SK-N-SH (cell line): ENCODE results near the gene HSF5. TPM values are rescaled to one million over a fixed set of nuclear protein-coding genes. Genes with fewer than 3 reads are reported as not detected.

Source experiments
- CTCF ChIA-PET: fragments of 300-600, 350-600 bp; formaldehyde crosslinking; extraction: SDS; loops from one replicate; lab custom pipeline; 2021; lab: Yijun Ruan, JAX
- POLR2A ChIA-PET: fragments of 350-600 bp; sonication (Branson Sonifier 250); formaldehyde crosslinking; extraction: SDS; loops from one replicate; lab custom pipeline; 2020; ENCODE audit warnings: antibody characterized with exemption, inconsistent platforms; lab: Yijun Ruan, JAX
- DNase-seq: peaks from one replicate; pipeline ENCODE4 v3.0.0; 2012
- H2AFZ ChIP-seq: fragments of 200-600 bp; sonication (generic); 2 replicates; pipeline ENCODE4 v1.8.1; 2016; ENCODE audit warnings: antibody characterized with exemption, mild to moderate bottlenecking, low read depth
- H3F3A ChIP-seq: fragments of 200-600 bp; sonication (generic); replicated peaks from 2 replicates; pipeline ENCODE3; 2016; ENCODE audit warnings: antibody characterized with exemption, mild to moderate bottlenecking; ENCODE audit not compliant: insufficient read depth
- H3K27ac ChIP-seq, 2 experiments: fragments of 200-500 bp in 1 of 2; fragments of 200-600 bp in 1 of 2; sonication (Bioruptor generic) in 1 of 2; sonication (generic), shearing (Covaris generic) in 1 of 2; 2 replicates each; pipeline versions ENCODE4 v1.5.1 to v1.6.1; 2014 to 2016; ENCODE audit warnings: low read depth in 2 of 2, inconsistent platforms in 1 of 2, low read length in 1 of 2, mild to moderate bottlenecking in 1 of 2, mixed read lengths in 1 of 2
- H3K27me3 ChIP-seq: fragments of 200-600 bp; sonication (generic), shearing (Covaris generic); 2 replicates; pipeline ENCODE4 v1.6.1; 2016; ENCODE audit warnings: mixed run types; ENCODE audit not compliant: insufficient read depth
- H3K36me3 ChIP-seq, 2 experiments: fragments of 200-500 bp in 1 of 2; fragments of 200-600 bp in 1 of 2; sonication (Bioruptor generic) in 1 of 2; sonication (generic) in 1 of 2; replicated peaks in 1 of 2; 2 replicates each; pipeline versions ENCODE3 to v1.5.1; 2014 to 2016; ENCODE audit warnings: low read length in 1 of 2, mild to moderate bottlenecking in 1 of 2; ENCODE audit not compliant: insufficient read depth in 2 of 2, control insufficient read depth in 1 of 2
- H3K4me1 ChIP-seq, 2 experiments: fragments of 200-500 bp in 1 of 2; fragments of 200-600 bp in 1 of 2; sonication (Bioruptor generic) in 1 of 2; sonication (generic), shearing (Covaris generic) in 1 of 2; 2 replicates each; pipeline versions ENCODE4 v1.5.1 to v1.6.1; 2014 to 2016; ENCODE audit warnings: low read depth in 1 of 2, low read length in 1 of 2, mixed run types in 1 of 2; ENCODE audit not compliant: insufficient read depth in 2 of 2, control insufficient read depth in 1 of 2
- H3K4me2 ChIP-seq: fragments of 200-600 bp; sonication (generic), shearing (Covaris generic); 2 replicates; pipeline ENCODE4 v1.6.1; 2017; ENCODE audit warnings: mixed run types
- H3K4me3 ChIP-seq, 2 experiments: fragments of 200-500 bp in 1 of 2; fragments of 200-600 bp in 1 of 2; sonication (Bioruptor generic) in 1 of 2; sonication (generic), shearing (Covaris generic) in 1 of 2; 2 replicates each; pipeline versions ENCODE4 v1.5.1 to v1.8.1; 2014 to 2016; ENCODE audit warnings: low read depth in 2 of 2, inconsistent platforms in 1 of 2, low read length in 1 of 2, mild to moderate bottlenecking in 1 of 2, mixed read lengths in 1 of 2, moderate library complexity in 1 of 2
- H3K79me2 ChIP-seq: fragments of 200-600 bp; sonication (generic); 2 replicates; pipeline ENCODE4 v1.8.1; 2017; ENCODE audit warnings: mild to moderate bottlenecking; ENCODE audit not compliant: insufficient read depth
- H3K9ac ChIP-seq: fragments of 200-600 bp; sonication (generic); 2 replicates; pipeline ENCODE4 v1.6.1; 2017; ENCODE audit warnings: mixed run types
- H3K9me2 ChIP-seq: fragments of 200-600 bp; sonication (generic); 2 replicates; pipeline ENCODE4 v1.6.1; 2017; ENCODE audit warnings: mixed run types
- H3K9me3 ChIP-seq: fragments of 200-600 bp; sonication (generic); 2 replicates; pipeline ENCODE4 v1.6.1; 2017; ENCODE audit warnings: mixed run types, mild to moderate bottlenecking, moderate library complexity
- H4K20me1 ChIP-seq: fragments of 200-600 bp; sonication (generic); 2 replicates; pipeline ENCODE4 v1.6.1; 2017; ENCODE audit warnings: mild to moderate bottlenecking, mixed run types; ENCODE audit not compliant: insufficient read depth
- CHD2 ChIP-seq: fragments of 150-350 bp; IDR thresholded peaks from 2 replicates; pipeline ENCODE4 v1.6.1; 2018; ENCODE audit warnings: low read length; ENCODE audit not compliant: partially characterized antibody
- CTCF ChIP-seq: fragments of 200-600 bp; sonication (generic); IDR thresholded peaks from 2 replicates; pipeline ENCODE4 v1.6.1; 2017; ENCODE audit warnings: antibody characterized with exemption, mild to moderate bottlenecking, moderate library complexity
- ELF1 ChIP-seq: IDR thresholded peaks from 2 replicates; pipeline ENCODE4 v1.4.0; 2012
- EP300 ChIP-seq, 2 experiments: IDR thresholded peaks; 2 replicates each; pipeline versions ENCODE4 v1.4.0 to v1.6.1; 2012; ENCODE audit warnings: borderline replicate concordance in 1 of 2, low read depth in 1 of 2, low read length in 1 of 2
- EZH2phosphoT487 ChIP-seq: fragments of 200-600 bp; sonication (generic); IDR thresholded peaks from 2 replicates; pipeline ENCODE4 v1.6.1; 2017; ENCODE audit warnings: low read depth, mixed run types, mild to moderate bottlenecking, antibody characterized with exemption, moderate library complexity, borderline replicate concordance
- FOXM1 ChIP-seq: IDR thresholded peaks from 2 replicates; pipeline ENCODE4 v1.4.0; 2012; ENCODE audit warnings: low read depth, mild to moderate bottlenecking
- JUND ChIP-seq: IDR thresholded peaks from 2 replicates; pipeline ENCODE4 v1.4.0; 2012
- MEF2A ChIP-seq: IDR thresholded peaks from 2 replicates; pipeline ENCODE4 v1.4.0; 2012; ENCODE audit warnings: low read depth, borderline replicate concordance
- NFIC ChIP-seq: IDR thresholded peaks from 2 replicates; pipeline ENCODE4 v1.4.0; 2012; ENCODE audit warnings: borderline replicate concordance
- PBX3 ChIP-seq: IDR thresholded peaks from 2 replicates; pipeline ENCODE4; 2012
- RAD21 ChIP-seq: IDR thresholded peaks from 2 replicates; pipeline ENCODE4 v1.6.1; 2012; ENCODE audit warnings: mild to moderate bottlenecking, low read length
- REST ChIP-seq: IDR thresholded peaks from 2 replicates; pipeline ENCODE4 v1.6.1; 2012; ENCODE audit warnings: mild to moderate bottlenecking, low read depth, low read length, moderate library complexity
- RXRA ChIP-seq: IDR thresholded peaks from 2 replicates; pipeline ENCODE4 v1.4.0; 2012; ENCODE audit warnings: low read depth, mild to moderate bottlenecking, borderline replicate concordance
- SMC3 ChIP-seq: IDR thresholded peaks from 2 replicates; pipeline ENCODE4 v1.6.1; 2012; ENCODE audit warnings: low read depth, low read length, improper control_type of control experiment
- TEAD4 ChIP-seq: IDR thresholded peaks from 2 replicates; pipeline ENCODE4 v1.4.0; 2012; ENCODE audit warnings: mild to moderate bottlenecking, borderline replicate concordance; ENCODE audit not compliant: insufficient read depth
- USF2 ChIP-seq: fragments of 150-350 bp; IDR thresholded peaks from 2 replicates; pipeline ENCODE4 v1.6.1; 2017; ENCODE audit warnings: antibody characterized with exemption, low read length, low read depth, borderline replicate concordance
- YY1 ChIP-seq: IDR thresholded peaks from 2 replicates; pipeline ENCODE4 v1.4.0; 2012; ENCODE audit warnings: low read depth, mild to moderate bottlenecking
- ZBTB33 ChIP-seq: IDR thresholded peaks from 2 replicates; pipeline ENCODE4 v1.4.0; 2012; ENCODE audit warnings: low read depth, borderline replicate concordance
- WGBS: methylation state at CpG from one replicate; pipeline ENCODE4 v1.1.6; 2017; ENCODE audit warnings: low lambda C conversion rate; 5-methylcytosine and 5-hydroxymethylcytosine counted together
- polyA plus RNA-seq, 3 experiments: library from polyadenylated mRNA; depleted of rRNA; stranded (reverse); fragments of >200 nt; gene quantifications; 2 replicates each; pipeline ENCODE4 v1.2.3, GENCODE V29; 2012

Gene HSF5
- polyA plus RNA-seq, 1 of the 3 experiments (the other 2 are of a cell fraction): not detected

- 18% methylated on average over 4 of the region's 4 CpGs for WGBS
- Histone ChIP-seq H3K4me1 (no peaks in the 10 kb centered on the region), H3K9me3 (no peaks in the 10 kb centered on the region), H3K36me3 (no peaks in the 10 kb centered on the region), H3F3A (no peaks in the 10 kb centered on the region), H3K27me3 (peaks cover 17% of the 10 kb centered on the region), H3K4me3 (no peak overlapping the region), H3K9ac (no peak overlapping the region), H3K9me2 (no peaks in the 10 kb centered on the region), H3K4me2 (no peak overlapping the region), H3K27ac (no peak overlapping the region), H4K20me1 (no peaks in the 10 kb centered on the region), H2AFZ (no peak overlapping the region), H3K79me2 (no peaks in the 10 kb centered on the region)
- no peak for DNase-seq
- no peak for TF ChIP-seq CTCF
- no peak for TF ChIP-seq REST
- TF ChIP-seq SMC3: no peak
- TF ChIP-seq CHD2: no peak
- TF ChIP-seq MEF2A: no peak
- TF ChIP-seq RXRA: no peak
- TF ChIP-seq YY1: no peak
- TF ChIP-seq TEAD4: no peak
- TF ChIP-seq RAD21: no peak
- no peak for TF ChIP-seq EZH2phosphoT487
- TF ChIP-seq USF2: no peak
- no peak for TF ChIP-seq ELF1
- TF ChIP-seq ZBTB33: no peak
- TF ChIP-seq FOXM1: no peak
- no peak for TF ChIP-seq JUND
- no peak for TF ChIP-seq NFIC
- no peak for TF ChIP-seq EP300 (IDR thresholded peaks at IDR 0.05; ENCODE audit: borderline replicate concordance in 1 of 2, low read depth in 1 of 2, low read length in 1 of 2)
- no peak for TF ChIP-seq PBX3
- POLR2A ChIA-PET: no interaction called here
- CTCF ChIA-PET: interaction anchor here (0.7 kb wide), 1 partner anchor 326 kb away, joined by 3 read pairs; no protein-coding TSS in a partner anchor
Measured at GRCh38 chr17:58385359-58385899, 102.8 kb downstream of the HSF5 start.
